Testis (tissue), 2 donors: ENCODE data around the gene CDH13.

Experiments
- POLR2A ChIP-seq: fragments of 450-650 bp; IDR thresholded peaks from one replicate; pipeline ENCODE4 v1.6.1; 2017; ENCODE audit warnings: antibody characterized with exemption, mild to moderate bottlenecking, moderate library complexity
- TF ChIP-seq, protein P1 (sequence below), 3 experiments: fragments of 450-650 bp in 2 of 3; fragments of 200-600 bp in 1 of 3; sonication (generic) in 1 of 3; IDR thresholded peaks; one replicate each; pipeline ENCODE4 v1.5.1; 2016 to 2019; ENCODE audit warnings: antibody characterized with exemption in 3 of 3, mild to moderate bottlenecking in 2 of 3, moderate library complexity in 1 of 3

- TF ChIP-seq, protein P1, sequence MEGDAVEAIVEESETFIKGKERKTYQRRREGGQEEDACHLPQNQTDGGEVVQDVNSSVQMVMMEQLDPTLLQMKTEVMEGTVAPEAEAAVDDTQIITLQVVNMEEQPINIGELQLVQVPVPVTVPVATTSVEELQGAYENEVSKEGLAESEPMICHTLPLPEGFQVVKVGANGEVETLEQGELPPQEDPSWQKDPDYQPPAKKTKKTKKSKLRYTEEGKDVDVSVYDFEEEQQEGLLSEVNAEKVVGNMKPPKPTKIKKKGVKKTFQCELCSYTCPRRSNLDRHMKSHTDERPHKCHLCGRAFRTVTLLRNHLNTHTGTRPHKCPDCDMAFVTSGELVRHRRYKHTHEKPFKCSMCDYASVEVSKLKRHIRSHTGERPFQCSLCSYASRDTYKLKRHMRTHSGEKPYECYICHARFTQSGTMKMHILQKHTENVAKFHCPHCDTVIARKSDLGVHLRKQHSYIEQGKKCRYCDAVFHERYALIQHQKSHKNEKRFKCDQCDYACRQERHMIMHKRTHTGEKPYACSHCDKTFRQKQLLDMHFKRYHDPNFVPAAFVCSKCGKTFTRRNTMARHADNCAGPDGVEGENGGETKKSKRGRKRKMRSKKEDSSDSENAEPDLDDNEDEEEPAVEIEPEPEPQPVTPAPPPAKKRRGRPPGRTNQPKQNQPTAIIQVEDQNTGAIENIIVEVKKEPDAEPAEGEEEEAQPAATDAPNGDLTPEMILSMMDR (IDR thresholded peaks at IDR 0.05) = no peak
- TF ChIP-seq POLR2A = no peak
Observed at GRCh38 chr16:83727751-83728352, 1101.1 kb downstream of the CDH13 start.
